Measurements from ENCODE around the gene PTPRN2.
A peak's percentile ranks its signal among the peaks of the same experiment; 100 is the strongest.

GRCh38 chr7:157843336-157844140, 744.1 kb downstream of the PTPRN2 start:
- TF ChIP-seq CTCF (conservative IDR thresholded peaks at IDR 0.05) (no peak), EZH2 (IDR thresholded peaks at IDR 0.05; ENCODE audit: low read depth) (0 out of 2 replicates have a peak, but pooled peaks have one; percentile 76)

Measured in PC-9 (cell line).